WTC11 (cell line): ENCODE measurements around the gene CDK6. TPM values are rescaled to one million over a fixed set of nuclear protein-coding genes. Genes with fewer than 3 reads are reported as not detected.
"Not testable (repeated sequence)": the region's sequence is repeated elsewhere in the genome, so short reads cannot be mapped to it uniquely, and the experiment has no call there.

ENCODE experiments used
- ATAC-seq: fragments of 200-7000 bp; cut with Tn5 transposase; 2 replicates; pipeline ENCODE4 v1.10.0; 2021; ENCODE audit warnings: mild to moderate bottlenecking, moderate library complexity
- Bru-seq: library from RNA; stranded (reverse); fragments of 400-500 nt; gene quantifications from one replicate; lab custom pipeline; 2021; lab: Mats Ljungman, UMichigan
- CTCF ChIA-PET: fragments of 300-600 bp; sonication (Branson Sonifier 250); formaldehyde crosslinking; loops from one replicate; lab custom pipeline; 2021; ENCODE audit warnings: antibody characterized with exemption; lab: Charles Lee
- POLR2A ChIA-PET: fragments of 350-600 bp; sonication (Branson Sonifier 250); formaldehyde crosslinking; loops from one replicate; lab custom pipeline; 2021; ENCODE audit warnings: antibody characterized with exemption; lab: Charles Lee
- DNase-seq: peaks from one replicate; pipeline ENCODE4 v3.0.0; 2021; ENCODE audit warnings: low spot score
- H3K27ac Mint-ChIP-seq: 2 replicates; pipeline ENCODE4 v1.8.0; 2021; ENCODE audit warnings: mixed read lengths
- H3K27me3 Mint-ChIP-seq: 2 replicates; pipeline ENCODE4 v1.8.0; 2021; ENCODE audit warnings: low read depth, mild to moderate bottlenecking, moderate library complexity, mixed read lengths
- H3K36me3 Mint-ChIP-seq: 2 replicates; pipeline ENCODE4 v1.8.0; 2021; ENCODE audit warnings: mixed read lengths
- H3K4me1 Mint-ChIP-seq: 2 replicates; pipeline ENCODE4 v1.8.0; 2022; ENCODE audit warnings: mixed read lengths
- H3K4me3 Mint-ChIP-seq: 2 replicates; pipeline ENCODE4 v1.8.0; 2021; ENCODE audit warnings: mild to moderate bottlenecking, moderate library complexity, mixed read lengths
- H3K9me3 Mint-ChIP-seq: 2 replicates; pipeline ENCODE4 v1.8.0; 2021; ENCODE audit warnings: mixed read lengths
- GRHL2 ChIP-seq: fragments of 250-450 bp; sonication (Bioruptor Pico); IDR thresholded peaks from 2 replicates; pipeline ENCODE4 v1.8.0; 2022; ENCODE audit warnings: mild to moderate bottlenecking, moderate library complexity; ENCODE audit not compliant: insufficient replicate concordance, severe bottlenecking
- MYBL2 ChIP-seq: sonication (generic); formaldehyde crosslinking; IDR thresholded peaks from 2 replicates; pipeline ENCODE4 v1.8.1; 2023; ENCODE audit warnings: mild to moderate bottlenecking, moderate library complexity, missing genetic modification reagents
- ZNF423 ChIP-seq: fragments of 250-450 bp; sonication (Bioruptor Pico); IDR thresholded peaks from 2 replicates; pipeline ENCODE4 v2.1.2; 2022; ENCODE audit warnings: mild to moderate bottlenecking, moderate library complexity
- ZNF671 ChIP-seq: fragments of 250-450 bp; sonication (Bioruptor Pico); IDR thresholded peaks from 2 replicates; pipeline ENCODE4 v1.8.0; 2021; ENCODE audit warnings: mild to moderate bottlenecking
- long read RNA-seq, 3 experiments: library from RNA in 1 of 3; library from capped mRNA in 1 of 3; library from polyadenylated mRNA in 1 of 3; unstranded in 2 of 3; stranded (forward) in 1 of 3; transcript quantifications; one replicate each; pipeline ENCODE4 v2.0.0, GENCODE V29; 2021
- total RNA-seq: library from RNA; stranded (reverse); gene quantifications from 3 replicates; pipeline ENCODE4 v1.2.3, GENCODE V29; 2021
- TF ChIP-seq, protein P1 (sequence below): sonication (generic); formaldehyde crosslinking; IDR thresholded peaks from 2 replicates; pipeline ENCODE4 v1.8.0; 2022; ENCODE audit warnings: mild to moderate bottlenecking, missing genetic modification reagents
- TF ChIP-seq, protein P2 (sequence below): sonication (generic); formaldehyde crosslinking; IDR thresholded peaks from 2 replicates; pipeline ENCODE4 v1.8.1; 2023; ENCODE audit warnings: mild to moderate bottlenecking, moderate library complexity, missing genetic modification reagents
- TF ChIP-seq, protein P3 (sequence below): fragments of 250-450 bp; sonication (Bioruptor Pico); IDR thresholded peaks from 2 replicates; pipeline ENCODE4 v2.1.2; 2022; ENCODE audit warnings: mild to moderate bottlenecking, moderate library complexity
- TF ChIP-seq, protein P4 (sequence below): sonication (generic); formaldehyde crosslinking; IDR thresholded peaks from 2 replicates; pipeline ENCODE4 v1.8.1; 2022; ENCODE audit warnings: mild to moderate bottlenecking, moderate library complexity, missing genetic modification reagents
- TF ChIP-seq, protein P5 (sequence below): fragments of 250-450 bp; sonication (Bioruptor Pico); IDR thresholded peaks from 2 replicates; pipeline ENCODE4 v1.9.0; 2021; ENCODE audit warnings: mild to moderate bottlenecking
- TF ChIP-seq, protein P6 (sequence below): fragments of 250-450 bp; sonication (Bioruptor Pico); IDR thresholded peaks from 2 replicates; pipeline ENCODE4 v1.9.0; 2021; ENCODE audit warnings: moderate library complexity, mild to moderate bottlenecking, inconsistent platforms, borderline replicate concordance

The CDK6 gene
- 43.9 to 47.2 TPM (median 44.4 TPM) in 3 replicates for total RNA-seq
- Bru-seq, nascent RNA, result percentile 82 among the genes with signal in this experiment
- long read RNA-seq, experiment 1, full-length matches to known transcripts, result 24 of 95 reads
- long read RNA-seq, experiment 1, partial matches to known transcripts, result 17 of 95 reads
- long read RNA-seq, experiment 1, other reads (novel, unspliced or antisense), result 54 of 95 reads
- long read RNA-seq, experiment 2, full-length matches to known transcripts, result 3 of 51 reads
- long read RNA-seq, experiment 2, partial matches to known transcripts, result 8 of 51 reads
- long read RNA-seq, experiment 2, other reads (novel, unspliced or antisense), result 40 of 51 reads
- long read RNA-seq, experiment 3, partial matches to known transcripts, result 3 of 3 reads
- long read RNA-seq, experiment 3, other reads (novel, unspliced or antisense), result 0 of 3 reads

DNA sequence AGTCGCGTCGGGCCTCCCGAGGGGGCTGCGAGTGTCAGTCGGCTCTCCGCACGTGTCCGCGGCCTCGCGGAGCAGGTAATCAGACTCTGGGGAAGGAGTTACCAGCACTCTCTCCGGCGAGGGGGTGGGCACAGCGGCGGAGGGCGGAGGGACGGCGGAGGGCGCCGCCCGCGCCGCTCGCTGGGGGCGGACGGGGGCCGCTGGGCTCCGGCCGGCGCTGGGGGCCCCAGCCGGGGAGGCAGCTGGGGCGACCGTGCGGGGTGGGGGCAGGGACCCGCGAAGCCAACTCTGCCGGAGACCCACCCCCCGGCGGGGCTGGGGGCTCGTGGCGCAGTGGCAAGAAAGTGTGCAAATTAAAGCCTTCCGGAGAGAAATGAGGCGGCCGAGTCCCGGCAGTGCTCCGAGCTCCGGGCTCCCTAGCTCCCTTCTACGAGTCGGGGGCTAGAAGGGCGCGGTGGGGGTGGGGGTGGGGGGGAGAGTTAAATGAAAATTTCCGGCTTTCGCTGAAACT lies at the start of gene CDK6:
Gene CDK6 (minus strand): TSS at position 85 of the 511 bp plus-strand sequence. CDS start 3,250 bp downstream, outside the sequence.
- ATAC-seq (peak; percentile 23), DNase-seq (peak; percentile 71)
- Mint-ChIP-seq H3K27ac (peak within 1 kb of the TSS; percentile 59; the same call in 1 of the 2 replicates), H3K4me1 (peaks cover 29% of the 10 kb centered on the region), H3K9me3 (no peaks in the 10 kb centered on the region), H3K4me3 (peak within 1 kb of the TSS; percentile 94), H3K27me3 (peaks cover 28% of the 10 kb centered on the region), H3K36me3 (no peaks in the 10 kb centered on the region)
- POLR2A ChIA-PET, result interaction anchor here (1.0 kb wide), 1 partner anchor 308 kb away, joined by 3 read pairs; the partner anchor contains the start of genes PEX1 and RBM48
- CTCF ChIA-PET, result interaction anchor here (0.5 to 2.2 kb wide), 10 partner anchors 23 to 558 kb away, joined by 3 to 8 read pairs (median 4); partner anchors contain the start of genes FAM133B, PEX1 and RBM48
- no peak for TF ChIP-seq ZNF671 (CRISPR knock-in tag)
- TF ChIP-seq ZNF423 (CRISPR knock-in tag), result 0 out of 2 replicates have a peak, but pooled peaks have one; percentile 15
- TF ChIP-seq, protein P1, sequence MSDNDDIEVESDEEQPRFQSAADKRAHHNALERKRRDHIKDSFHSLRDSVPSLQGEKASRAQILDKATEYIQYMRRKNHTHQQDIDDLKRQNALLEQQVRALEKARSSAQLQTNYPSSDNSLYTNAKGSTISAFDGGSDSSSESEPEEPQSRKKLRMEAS (CRISPR knock-in tag), result peak; percentile 57; the same call in 1 of the 2 replicates
- TF ChIP-seq, protein P2, sequence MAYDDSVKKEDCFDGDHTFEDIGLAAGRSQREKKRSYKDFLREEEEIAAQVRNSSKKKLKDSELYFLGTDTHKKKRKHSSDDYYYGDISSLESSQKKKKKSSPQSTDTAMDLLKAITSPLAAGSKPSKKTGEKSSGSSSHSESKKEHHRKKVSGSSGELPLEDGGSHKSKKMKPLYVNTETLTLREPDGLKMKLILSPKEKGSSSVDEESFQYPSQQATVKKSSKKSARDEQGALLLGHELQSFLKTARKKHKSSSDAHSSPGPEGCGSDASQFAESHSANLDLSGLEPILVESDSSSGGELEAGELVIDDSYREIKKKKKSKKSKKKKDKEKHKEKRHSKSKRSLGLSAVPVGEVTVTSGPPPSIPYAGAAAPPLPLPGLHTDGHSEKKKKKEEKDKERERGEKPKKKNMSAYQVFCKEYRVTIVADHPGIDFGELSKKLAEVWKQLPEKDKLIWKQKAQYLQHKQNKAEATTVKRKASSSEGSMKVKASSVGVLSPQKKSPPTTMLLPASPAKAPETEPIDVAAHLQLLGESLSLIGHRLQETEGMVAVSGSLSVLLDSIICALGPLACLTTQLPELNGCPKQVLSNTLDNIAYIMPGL (CRISPR knock-in tag), result no peak

DNA sequence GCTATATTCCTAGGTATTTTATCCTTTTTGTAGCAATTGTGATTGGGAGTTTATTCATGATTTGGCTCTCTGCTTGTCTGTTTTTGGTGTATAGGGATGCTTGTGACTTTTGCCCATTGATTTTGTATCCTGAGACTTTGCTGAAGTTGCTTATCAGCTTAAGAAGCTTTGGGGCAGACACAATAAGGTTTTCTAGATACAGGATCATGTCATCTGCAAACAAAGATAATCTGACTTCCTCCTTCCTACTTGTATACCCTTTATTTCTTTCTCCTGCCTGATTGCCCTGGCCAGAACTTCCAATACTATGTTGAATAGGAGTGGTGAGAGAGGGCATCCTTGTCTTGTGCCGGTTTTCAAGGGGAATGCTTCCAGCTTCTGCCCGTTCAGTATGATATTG lies 49.7 kb upstream of the CDK6 start:
- ATAC-seq, H3K4me3 Mint-ChIP-seq, H3K27ac Mint-ChIP-seq, H3K4me1 Mint-ChIP-seq, DNase-seq, POLR2A ChIA-PET, CTCF ChIA-PET, H3K36me3 Mint-ChIP-seq: not testable (repeated sequence)
- H3K27me3 Mint-ChIP-seq, result peaks cover 11% of the 10 kb centered on the region; the same call in 1 of the 2 replicates
- peaks cover 28% of the 10 kb centered on the region for H3K9me3 Mint-ChIP-seq

DNA sequence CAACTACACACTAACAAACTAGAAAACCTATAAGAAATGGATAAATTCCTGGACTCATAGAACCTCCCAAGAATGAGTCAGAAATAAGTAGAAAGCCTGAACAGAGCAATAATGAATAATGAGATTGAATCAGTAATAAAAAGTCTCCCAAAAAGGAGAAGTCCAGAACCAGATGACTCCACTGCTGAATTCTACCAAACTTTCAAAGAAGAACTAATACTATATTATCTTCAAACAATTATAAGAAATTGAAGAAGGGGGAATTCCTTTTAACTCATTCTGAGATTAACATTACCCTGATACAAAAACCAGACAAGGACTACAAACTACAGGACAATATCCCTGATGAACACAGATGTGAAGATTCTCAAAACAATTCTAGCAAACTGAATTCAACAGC lies 47.8 kb upstream of the CDK6 start:
- Mint-ChIP-seq H3K4me3 (no peak overlapping the region), H3K27me3 (peaks cover 11% of the 10 kb centered on the region; the same call in 1 of the 2 replicates), H3K4me1 (no peaks in the 10 kb centered on the region), H3K27ac (no peak overlapping the region), H3K36me3 (no peaks in the 10 kb centered on the region), H3K9me3 (peaks cover 28% of the 10 kb centered on the region)
- ATAC-seq (no peak), DNase-seq (no peak)
- POLR2A ChIA-PET, result no interaction called here
- CTCF ChIA-PET, result no interaction called here
- TF ChIP-seq, protein P3, sequence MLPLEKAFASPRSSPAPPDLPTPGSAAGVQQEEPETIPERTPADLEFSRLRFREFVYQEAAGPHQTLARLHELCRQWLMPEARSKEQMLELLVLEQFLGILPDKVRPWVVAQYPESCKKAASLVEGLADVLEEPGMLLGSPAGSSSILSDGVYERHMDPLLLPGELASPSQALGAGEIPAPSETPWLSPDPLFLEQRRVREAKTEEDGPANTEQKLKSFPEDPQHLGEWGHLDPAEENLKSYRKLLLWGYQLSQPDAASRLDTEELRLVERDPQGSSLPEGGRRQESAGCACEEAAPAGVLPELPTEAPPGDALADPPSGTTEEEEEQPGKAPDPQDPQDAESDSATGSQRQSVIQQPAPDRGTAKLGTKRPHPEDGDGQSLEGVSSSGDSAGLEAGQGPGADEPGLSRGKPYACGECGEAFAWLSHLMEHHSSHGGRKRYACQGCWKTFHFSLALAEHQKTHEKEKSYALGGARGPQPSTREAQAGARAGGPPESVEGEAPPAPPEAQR (CRISPR knock-in tag), result no peak
- TF ChIP-seq, protein P4, sequence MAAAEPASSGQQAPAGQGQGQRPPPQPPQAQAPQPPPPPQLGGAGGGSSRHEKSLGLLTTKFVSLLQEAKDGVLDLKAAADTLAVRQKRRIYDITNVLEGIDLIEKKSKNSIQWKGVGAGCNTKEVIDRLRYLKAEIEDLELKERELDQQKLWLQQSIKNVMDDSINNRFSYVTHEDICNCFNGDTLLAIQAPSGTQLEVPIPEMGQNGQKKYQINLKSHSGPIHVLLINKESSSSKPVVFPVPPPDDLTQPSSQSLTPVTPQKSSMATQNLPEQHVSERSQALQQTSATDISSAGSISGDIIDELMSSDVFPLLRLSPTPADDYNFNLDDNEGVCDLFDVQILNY (CRISPR knock-in tag), result no peak
- no peak for TF ChIP-seq MYBL2 (CRISPR knock-in tag)
- TF ChIP-seq ZNF423 (CRISPR knock-in tag), result no peak
- TF ChIP-seq GRHL2 (CRISPR knock-in tag), result no peak

DNA sequence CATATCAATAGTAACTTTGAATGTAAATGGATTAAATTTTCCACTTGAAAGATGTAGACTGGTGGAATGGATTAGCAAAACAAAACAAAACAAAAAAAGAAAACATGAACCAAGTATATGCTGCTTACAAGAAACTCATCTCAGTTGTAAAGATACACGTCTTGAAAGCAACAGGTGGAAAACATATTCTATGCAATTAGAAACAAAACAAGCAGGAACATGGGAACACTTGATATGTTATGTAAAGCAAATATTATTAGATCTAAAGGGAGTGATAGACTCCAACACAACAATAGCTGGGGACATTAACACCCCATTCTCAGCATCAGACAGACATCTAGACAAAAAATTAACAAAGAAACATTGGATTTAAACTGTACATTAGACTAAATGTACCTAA lies 46.4 kb upstream of the CDK6 start:
- POLR2A ChIA-PET, result no interaction called here

More for the DNA sequence above, 46.4 kb upstream of the CDK6 start:
- CTCF ChIA-PET, result no interaction called here
- Mint-ChIP-seq H3K27ac (no peak overlapping the region), H3K9me3 (peaks cover 20% of the 10 kb centered on the region), H3K4me1 (no peaks in the 10 kb centered on the region), H3K27me3 (peaks cover 9% of the 10 kb centered on the region; the same call in 1 of the 2 replicates), H3K36me3 (no peaks in the 10 kb centered on the region), H3K4me3 (no peak overlapping the region)
- DNase-seq (no peak), ATAC-seq (no peak)
- TF ChIP-seq, protein P5, sequence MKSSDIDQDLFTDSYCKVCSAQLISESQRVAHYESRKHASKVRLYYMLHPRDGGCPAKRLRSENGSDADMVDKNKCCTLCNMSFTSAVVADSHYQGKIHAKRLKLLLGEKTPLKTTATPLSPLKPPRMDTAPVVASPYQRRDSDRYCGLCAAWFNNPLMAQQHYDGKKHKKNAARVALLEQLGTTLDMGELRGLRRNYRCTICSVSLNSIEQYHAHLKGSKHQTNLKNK (CRISPR knock-in tag), result no peak
- TF ChIP-seq, protein P6, sequence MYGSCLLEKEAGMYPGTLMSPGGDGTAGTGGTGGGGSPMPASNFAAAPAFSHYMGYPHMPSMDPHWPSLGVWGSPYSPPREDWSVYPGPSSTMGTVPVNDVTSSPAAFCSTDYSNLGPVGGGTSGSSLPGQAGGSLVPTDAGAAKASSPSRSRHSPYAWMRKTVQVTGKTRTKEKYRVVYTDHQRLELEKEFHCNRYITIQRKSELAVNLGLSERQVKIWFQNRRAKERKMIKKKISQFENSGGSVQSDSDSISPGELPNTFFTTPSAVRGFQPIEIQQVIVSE (CRISPR knock-in tag), result no peak
